ENCODE results near the gene TAAR6. TPM values are rescaled to one million over a fixed set of nuclear protein-coding genes. Genes with fewer than 3 reads are reported as not detected.

Gene TAAR6
- total RNA-seq, 1 experiment from 2014 or later = not detected

- no peak overlapping the region for H4K91ac ChIP-seq (ENCODE audit: insufficient read length, low read depth, low read length)
- H3K4ac ChIP-seq (ENCODE audit: low read depth, low read length) = no peak overlapping the region
- no peaks in the 10 kb centered on the region for H3K9me3 ChIP-seq (ENCODE audit: control insufficient read depth, low read depth, low read length)
- Mint-ChIP-seq H3K9me3 (no peaks in the 10 kb centered on the region), H3K27ac (no peak overlapping the region), H3K36me3 (ENCODE audit: insufficient read depth in 1 of 3, low read depth in 3 of 3) (no peaks in the 10 kb centered on the region), H3K4me3 (no peak overlapping the region), H3K27me3 (ENCODE audit: low read depth) (peaks cover 2% of the 10 kb centered on the region; the same call in 1 of the 2 replicates), H3K4me1 (no peaks in the 10 kb centered on the region)
- no peak for TF ChIP-seq CTCF (conservative IDR thresholded peaks at IDR 0.05)
- no peak overlapping the region for H3K4me2 ChIP-seq (ENCODE audit: insufficient read depth, insufficient read length, low read length)
- no peak overlapping the region for H4K5ac ChIP-seq (ENCODE audit: insufficient read length, low read depth, low read length)
- H3T11ph ChIP-seq (ENCODE audit: low read length) = no peak overlapping the region
- H3K9ac ChIP-seq (ENCODE audit: extremely low read depth, insufficient read length, low read length) = no peak overlapping the region
- no peak overlapping the region for H4K8ac ChIP-seq (replicated peaks; ENCODE audit: insufficient read length, low read depth, low read length)
- H3K27me3 ChIP-seq (ENCODE audit: insufficient read depth, low read length) = no peaks in the 10 kb centered on the region
- no peaks in the 10 kb centered on the region for H3K79me2 ChIP-seq (ENCODE audit: insufficient read depth, low read length)
- no peak overlapping the region for H2BK120ac ChIP-seq (ENCODE audit: low read depth, low read length, poor library complexity, severe bottlenecking)
- no peak overlapping the region for H2BK20ac ChIP-seq (ENCODE audit: low read depth, low read length, poor library complexity, severe bottlenecking)
- DNase-seq = no peak
- no peak overlapping the region for H3K56ac ChIP-seq (ENCODE audit: insufficient read length, low read depth, low read length)
- no peak overlapping the region for H2AK5ac ChIP-seq (ENCODE audit: insufficient read length, low read length)
- no peaks in the 10 kb centered on the region for H3K23me2 ChIP-seq (ENCODE audit: insufficient read length, low read depth, low read length, poor library complexity, severe bottlenecking)
- no peak overlapping the region for H2AFZ ChIP-seq (ENCODE audit: low read length)
- no peaks in the 10 kb centered on the region for H4K20me1 ChIP-seq (ENCODE audit: control insufficient read depth, insufficient read depth, insufficient read length)
- no peak overlapping the region for H2BK12ac ChIP-seq (ENCODE audit: insufficient read length, low read depth, low read length)
- H3K14ac ChIP-seq (ENCODE audit: insufficient read depth, low read length) = no peak overlapping the region
- H3K27ac ChIP-seq (ENCODE audit: insufficient read length, low read depth, low read length) = no peak overlapping the region
- H2BK15ac ChIP-seq (ENCODE audit: low read depth, low read length) = no peak overlapping the region
- no peaks in the 10 kb centered on the region for H3K4me1 ChIP-seq (ENCODE audit: insufficient read depth, low read length)
- no peak overlapping the region for H3K18ac ChIP-seq (ENCODE audit: insufficient read length, low read depth, low read length)
- no CpG with 5 or more reads among the region's 1 CpG for WGBS (ENCODE audit: extremely low coverage, insufficient read length, low lambda C conversion rate)
- H3K79me1 ChIP-seq (ENCODE audit: insufficient read depth, low read depth, low read length, poor library complexity, severe bottlenecking) = no peaks in the 10 kb centered on the region
- H3K23ac ChIP-seq (ENCODE audit: insufficient read length, low read depth, low read length) = no peak overlapping the region
- no peak overlapping the region for H2BK5ac ChIP-seq (ENCODE audit: insufficient read length, low read length)
These were observed 20.2 kb downstream of the TAAR6 start for GRCh38 chr6:132590362-132590761.

Measured in H9 (cell line).